ENCODE results near the gene CAMK2B. TPM values are rescaled to one million over a fixed set of nuclear protein-coding genes. Genes with fewer than 3 reads are reported as not detected.

The CAMK2B gene
- total RNA-seq, 1 experiment from 2014 or later = 0.34 TPM

DNA sequence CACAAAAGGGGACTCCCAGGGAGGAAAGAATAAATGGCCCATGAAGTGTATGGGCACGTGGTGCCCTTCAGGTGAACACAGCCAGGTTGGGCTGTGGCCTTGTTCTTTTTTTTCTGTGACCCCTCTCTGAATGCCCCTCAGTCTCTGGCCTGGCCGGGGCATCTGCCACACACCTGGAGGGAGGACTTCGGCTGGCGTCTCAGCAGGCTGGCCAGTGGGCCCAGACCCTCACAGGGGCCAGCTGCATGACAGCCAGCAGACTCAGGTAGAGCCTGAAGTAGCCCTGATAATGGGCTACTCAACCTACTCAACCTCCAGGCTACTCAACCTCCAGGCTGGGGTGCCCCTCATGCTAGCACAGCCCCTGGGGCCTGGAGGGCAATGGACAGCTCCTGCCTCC is 9.8 kb upstream of the CAMK2B start:
- ChIA-PET RAD21 (ENCODE audit: low non-redundant PET in 1 of 2, low total read pairs in 2 of 2, uncharacterized antibody in 2 of 2, unreplicated experiment in 2 of 2) (no interaction called here), POLR2A (no interaction called here), CTCF (no interaction called here)
- no peak for DNase-seq (ENCODE audit: low read depth, low spot score)
- Histone ChIP-seq H3K4me2 (ENCODE audit: low read length) (no peak overlapping the region), H3K4me3 (replicated peaks in 1 of 2; ENCODE audit: low read depth in 1 of 2, low read length in 2 of 2) (no peak overlapping the region), H3K36me3 (ENCODE audit: control insufficient read depth in 1 of 2, insufficient read depth in 2 of 2, low read length in 2 of 2) (no peaks in the 10 kb centered on the region), H3K27me3 (ENCODE audit: insufficient read depth, low read length) (no peaks in the 10 kb centered on the region), H3K9ac (ENCODE audit: low read length) (no peak overlapping the region), H2AFZ (ENCODE audit: low read depth, low read length, poor library complexity, severe bottlenecking) (no peak overlapping the region), H3K27ac (ENCODE audit: low read depth, low read length) (no peak overlapping the region), H3K9me3 (ENCODE audit: control insufficient read depth in 1 of 2, insufficient read depth in 1 of 2, low read depth in 1 of 2, low read length in 2 of 2) (no peaks in the 10 kb centered on the region), H4K20me1 (ENCODE audit: insufficient read depth) (no peaks in the 10 kb centered on the region), H3K9me2 (ENCODE audit: insufficient read depth) (no peaks in the 10 kb centered on the region), H3K79me2 (ENCODE audit: insufficient read depth, low read length) (no peaks in the 10 kb centered on the region), H3K4me1 (ENCODE audit: control insufficient read depth in 1 of 2, insufficient read depth in 2 of 2, low read length in 2 of 2) (no peaks in the 10 kb centered on the region)
- TF ChIP-seq POLR2AphosphoS5 (IDR thresholded peaks at IDR 0.05; ENCODE audit: low read depth, low read length) (no peak), ZNF274 (IDR thresholded peaks at IDR 0.05; ENCODE audit: low read depth, low read length) (no peak), CEBPB (IDR thresholded peaks at IDR 0.05; ENCODE audit: low read depth) (no peak)
- intact Hi-C loops (cut with micrococcal nuclease) = no loop called here
- no TSS peak for BruUV-seq (replicated peaks)
- ATAC-seq = no peak

DNA sequence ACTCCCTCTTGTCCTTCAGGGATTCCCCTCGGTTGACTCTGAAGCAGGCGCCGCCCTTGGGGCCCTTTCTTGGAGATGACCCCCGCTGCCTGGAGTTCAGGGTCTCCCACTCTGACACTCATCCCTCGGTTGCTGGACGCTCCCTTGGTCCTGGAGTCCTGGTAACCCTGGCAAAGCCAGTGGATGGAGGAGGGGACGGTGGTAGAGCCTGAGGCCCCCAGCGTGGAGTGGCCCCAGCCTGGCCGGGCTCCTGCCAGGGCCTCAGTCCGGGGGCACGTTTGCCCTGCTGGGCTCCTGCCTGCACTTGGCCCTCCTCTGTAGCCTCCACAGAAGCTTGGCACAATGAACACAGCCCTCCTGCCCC is 9.3 kb upstream of the CAMK2B start:
- ChIA-PET POLR2A (no interaction called here), CTCF (no interaction called here)
- TF ChIP-seq, protein P1, sequence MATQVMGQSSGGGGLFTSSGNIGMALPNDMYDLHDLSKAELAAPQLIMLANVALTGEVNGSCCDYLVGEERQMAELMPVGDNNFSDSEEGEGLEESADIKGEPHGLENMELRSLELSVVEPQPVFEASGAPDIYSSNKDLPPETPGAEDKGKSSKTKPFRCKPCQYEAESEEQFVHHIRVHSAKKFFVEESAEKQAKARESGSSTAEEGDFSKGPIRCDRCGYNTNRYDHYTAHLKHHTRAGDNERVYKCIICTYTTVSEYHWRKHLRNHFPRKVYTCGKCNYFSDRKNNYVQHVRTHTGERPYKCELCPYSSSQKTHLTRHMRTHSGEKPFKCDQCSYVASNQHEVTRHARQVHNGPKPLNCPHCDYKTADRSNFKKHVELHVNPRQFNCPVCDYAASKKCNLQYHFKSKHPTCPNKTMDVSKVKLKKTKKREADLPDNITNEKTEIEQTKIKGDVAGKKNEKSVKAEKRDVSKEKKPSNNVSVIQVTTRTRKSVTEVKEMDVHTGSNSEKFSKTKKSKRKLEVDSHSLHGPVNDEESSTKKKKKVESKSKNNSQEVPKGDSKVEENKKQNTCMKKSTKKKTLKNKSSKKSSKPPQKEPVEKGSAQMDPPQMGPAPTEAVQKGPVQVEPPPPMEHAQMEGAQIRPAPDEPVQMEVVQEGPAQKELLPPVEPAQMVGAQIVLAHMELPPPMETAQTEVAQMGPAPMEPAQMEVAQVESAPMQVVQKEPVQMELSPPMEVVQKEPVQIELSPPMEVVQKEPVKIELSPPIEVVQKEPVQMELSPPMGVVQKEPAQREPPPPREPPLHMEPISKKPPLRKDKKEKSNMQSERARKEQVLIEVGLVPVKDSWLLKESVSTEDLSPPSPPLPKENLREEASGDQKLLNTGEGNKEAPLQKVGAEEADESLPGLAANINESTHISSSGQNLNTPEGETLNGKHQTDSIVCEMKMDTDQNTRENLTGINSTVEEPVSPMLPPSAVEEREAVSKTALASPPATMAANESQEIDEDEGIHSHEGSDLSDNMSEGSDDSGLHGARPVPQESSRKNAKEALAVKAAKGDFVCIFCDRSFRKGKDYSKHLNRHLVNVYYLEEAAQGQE (IDR thresholded peaks at IDR 0.05; ENCODE audit: low read depth) = no peak
- TF ChIP-seq SP1 (IDR thresholded peaks at IDR 0.05; ENCODE audit: low read depth) = no peak
- no peak for TF ChIP-seq YY1 (IDR thresholded peaks at IDR 0.05; ENCODE audit: extremely low read depth, insufficient replicate concordance, low read depth, low read length)
- TF ChIP-seq ZFX (IDR thresholded peaks at IDR 0.05) = no peak
- no peak for TF ChIP-seq ZNF274 (IDR thresholded peaks at IDR 0.05; ENCODE audit: low read depth, low read length)
- TF ChIP-seq POLR2AphosphoS5 (IDR thresholded peaks at IDR 0.05; ENCODE audit: low read depth, low read length) = no peak
- TF ChIP-seq JUND (IDR thresholded peaks at IDR 0.05) = no peak
- TF ChIP-seq, protein P2, sequence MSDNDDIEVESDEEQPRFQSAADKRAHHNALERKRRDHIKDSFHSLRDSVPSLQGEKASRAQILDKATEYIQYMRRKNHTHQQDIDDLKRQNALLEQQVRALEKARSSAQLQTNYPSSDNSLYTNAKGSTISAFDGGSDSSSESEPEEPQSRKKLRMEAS (IDR thresholded peaks at IDR 0.05) = no peak
- TF ChIP-seq, protein P3, sequence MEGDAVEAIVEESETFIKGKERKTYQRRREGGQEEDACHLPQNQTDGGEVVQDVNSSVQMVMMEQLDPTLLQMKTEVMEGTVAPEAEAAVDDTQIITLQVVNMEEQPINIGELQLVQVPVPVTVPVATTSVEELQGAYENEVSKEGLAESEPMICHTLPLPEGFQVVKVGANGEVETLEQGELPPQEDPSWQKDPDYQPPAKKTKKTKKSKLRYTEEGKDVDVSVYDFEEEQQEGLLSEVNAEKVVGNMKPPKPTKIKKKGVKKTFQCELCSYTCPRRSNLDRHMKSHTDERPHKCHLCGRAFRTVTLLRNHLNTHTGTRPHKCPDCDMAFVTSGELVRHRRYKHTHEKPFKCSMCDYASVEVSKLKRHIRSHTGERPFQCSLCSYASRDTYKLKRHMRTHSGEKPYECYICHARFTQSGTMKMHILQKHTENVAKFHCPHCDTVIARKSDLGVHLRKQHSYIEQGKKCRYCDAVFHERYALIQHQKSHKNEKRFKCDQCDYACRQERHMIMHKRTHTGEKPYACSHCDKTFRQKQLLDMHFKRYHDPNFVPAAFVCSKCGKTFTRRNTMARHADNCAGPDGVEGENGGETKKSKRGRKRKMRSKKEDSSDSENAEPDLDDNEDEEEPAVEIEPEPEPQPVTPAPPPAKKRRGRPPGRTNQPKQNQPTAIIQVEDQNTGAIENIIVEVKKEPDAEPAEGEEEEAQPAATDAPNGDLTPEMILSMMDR (IDR thresholded peaks at IDR 0.05 in 2 of 3, conservative IDR thresholded peaks at IDR 0.05 in 1 of 3; ENCODE audit: borderline replicate concordance in 1 of 3, insufficient read depth in 1 of 3, low read depth in 2 of 3, low read length in 2 of 3) = no peak
- no peak for TF ChIP-seq FOSL1 (IDR thresholded peaks at IDR 0.05; ENCODE audit: low read depth)
- TF ChIP-seq, protein P4, sequence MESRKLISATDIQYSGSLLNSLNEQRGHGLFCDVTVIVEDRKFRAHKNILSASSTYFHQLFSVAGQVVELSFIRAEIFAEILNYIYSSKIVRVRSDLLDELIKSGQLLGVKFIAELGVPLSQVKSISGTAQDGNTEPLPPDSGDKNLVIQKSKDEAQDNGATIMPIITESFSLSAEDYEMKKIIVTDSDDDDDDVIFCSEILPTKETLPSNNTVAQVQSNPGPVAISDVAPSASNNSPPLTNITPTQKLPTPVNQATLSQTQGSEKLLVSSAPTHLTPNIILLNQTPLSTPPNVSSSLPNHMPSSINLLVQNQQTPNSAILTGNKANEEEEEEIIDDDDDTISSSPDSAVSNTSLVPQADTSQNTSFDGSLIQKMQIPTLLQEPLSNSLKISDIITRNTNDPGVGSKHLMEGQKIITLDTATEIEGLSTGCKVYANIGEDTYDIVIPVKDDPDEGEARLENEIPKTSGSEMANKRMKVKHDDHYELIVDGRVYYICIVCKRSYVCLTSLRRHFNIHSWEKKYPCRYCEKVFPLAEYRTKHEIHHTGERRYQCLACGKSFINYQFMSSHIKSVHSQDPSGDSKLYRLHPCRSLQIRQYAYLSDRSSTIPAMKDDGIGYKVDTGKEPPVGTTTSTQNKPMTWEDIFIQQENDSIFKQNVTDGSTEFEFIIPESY (IDR thresholded peaks at IDR 0.05; ENCODE audit: extremely low read depth, insufficient replicate concordance, low read length) = no peak
- TF ChIP-seq SIN3A (IDR thresholded peaks at IDR 0.05; ENCODE audit: low read depth) = no peak

More for the DNA sequence above, 9.3 kb upstream of the CAMK2B start:
- Histone ChIP-seq H3K4me1 (ENCODE audit: control insufficient read depth in 1 of 2, insufficient read depth in 2 of 2, low read length in 2 of 2) (no peaks in the 10 kb centered on the region), H3K9me2 (ENCODE audit: insufficient read depth) (no peaks in the 10 kb centered on the region), H3K9ac (ENCODE audit: low read length) (no peak overlapping the region), H4K20me1 (ENCODE audit: insufficient read depth) (no peaks in the 10 kb centered on the region), H3K36me3 (ENCODE audit: control insufficient read depth in 1 of 2, insufficient read depth in 2 of 2, low read length in 2 of 2) (no peaks in the 10 kb centered on the region), H3K4me3 (replicated peaks in 1 of 2; ENCODE audit: low read depth in 1 of 2, low read length in 2 of 2) (no peak overlapping the region), H3K4me2 (ENCODE audit: low read length) (no peak overlapping the region), H3K79me2 (ENCODE audit: insufficient read depth, low read length) (no peaks in the 10 kb centered on the region), H3K27me3 (ENCODE audit: insufficient read depth, low read length) (no peaks in the 10 kb centered on the region), H2AFZ (ENCODE audit: low read depth, low read length, poor library complexity, severe bottlenecking) (no peak overlapping the region), H3K27ac (ENCODE audit: low read depth, low read length) (no peak overlapping the region), H3K9me3 (ENCODE audit: control insufficient read depth in 1 of 2, insufficient read depth in 1 of 2, low read depth in 1 of 2, low read length in 2 of 2) (no peaks in the 10 kb centered on the region)
- DNase-seq (ENCODE audit: low read depth, low spot score) = no peak
- RAD21 ChIA-PET (ENCODE audit: low non-redundant PET in 1 of 2, low total read pairs in 2 of 2, uncharacterized antibody in 2 of 2, unreplicated experiment in 2 of 2) = no interaction called here
- ATAC-seq = no peak
- no TSS peak for BruUV-seq (replicated peaks)
- intact Hi-C loops (cut with micrococcal nuclease) = no loop called here
